Activated naive CD4-positive, alpha-beta T cell treated with anti-CD3 and anti-CD28 coated beads for 36 hours (primary cell): ENCODE measurements around the gene KLRF2. TPM values are rescaled to one million over a fixed set of nuclear protein-coding genes. Genes with fewer than 3 reads are reported as not detected.

Experiments
- CTCF ChIA-PET: fragments of 350-600 bp; sonication (Branson Sonifier 250); formaldehyde crosslinking; loops from one replicate; lab custom pipeline; 2021; ENCODE audit warnings: antibody characterized with exemption; lab: Charles Lee
- DNase-seq: peaks from one replicate; pipeline ENCODE4 v3.0.0-alpha.2; 2020
- H3K27ac Mint-ChIP-seq: one replicate; pipeline ENCODE4 v1.8.0; 2021; ENCODE audit warnings: mild to moderate bottlenecking, mixed read lengths
- H3K27me3 Mint-ChIP-seq: one replicate; pipeline ENCODE4 v1.8.0; 2021; ENCODE audit warnings: low read depth, mixed read lengths
- H3K36me3 Mint-ChIP-seq: one replicate; pipeline ENCODE4 v1.8.0; 2021; ENCODE audit warnings: low read depth, mixed read lengths
- H3K4me1 Mint-ChIP-seq: one replicate; pipeline ENCODE4 v1.8.0; 2021; ENCODE audit warnings: low read depth, mixed read lengths
- H3K4me3 Mint-ChIP-seq: one replicate; pipeline ENCODE4 v1.8.0; 2021; ENCODE audit warnings: mild to moderate bottlenecking, moderate library complexity, mixed read lengths
- H3K9me3 Mint-ChIP-seq: one replicate; pipeline ENCODE4 v1.8.0; 2021; ENCODE audit warnings: mixed read lengths
- intact Hi-C: fragments of 100-400 bp; cut with micrococcal nuclease; formaldehyde crosslinking; loops from one replicate; pipeline ENCODE4 v1.15.1; 2023
- total RNA-seq, 2 experiments: library from RNA; stranded (reverse); gene quantifications; one replicate each; pipeline ENCODE4 v1.2.3, GENCODE V29; 2021

KLRF2 gene
- total RNA-seq, 2 experiments from 2014 or later: not detected

DNA sequence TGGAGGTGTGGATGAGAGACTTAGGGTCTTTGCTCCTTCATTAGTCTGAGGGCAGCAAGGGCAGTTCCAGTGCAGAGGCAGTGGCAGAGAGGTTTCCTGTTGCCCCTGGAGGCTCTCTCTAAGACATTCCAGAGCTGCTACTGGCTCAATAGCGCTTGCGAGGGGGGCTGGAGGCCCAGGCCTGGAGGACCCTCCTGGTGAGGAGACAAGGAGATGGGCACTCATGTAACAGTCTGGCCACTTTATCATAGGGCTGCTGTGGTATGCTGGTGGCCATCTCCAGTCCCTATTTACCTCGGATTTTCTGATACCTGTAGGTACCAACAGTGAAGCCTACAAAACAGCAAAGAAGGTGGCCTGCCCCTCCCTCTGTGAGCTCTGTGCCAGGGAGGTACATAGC, 38.2 kb downstream of the KLRF2 start:
- no peak for DNase-seq
- Mint-ChIP-seq H3K9me3 (no peaks in the 10 kb centered on the region), H3K4me3 (no peak overlapping the region), H3K27ac (no peak overlapping the region), H3K4me1 (peaks cover 12% of the 10 kb centered on the region), H3K27me3 (no peaks in the 10 kb centered on the region), H3K36me3 (no peaks in the 10 kb centered on the region)
- CTCF ChIA-PET: interaction anchor here (0.8 to 1.7 kb wide), 4 partner anchors 24 to 121 kb away, joined by 3 to 9 read pairs (median 3); no protein-coding TSS in a partner anchor
- intact Hi-C loops: no loop called here

DNA sequence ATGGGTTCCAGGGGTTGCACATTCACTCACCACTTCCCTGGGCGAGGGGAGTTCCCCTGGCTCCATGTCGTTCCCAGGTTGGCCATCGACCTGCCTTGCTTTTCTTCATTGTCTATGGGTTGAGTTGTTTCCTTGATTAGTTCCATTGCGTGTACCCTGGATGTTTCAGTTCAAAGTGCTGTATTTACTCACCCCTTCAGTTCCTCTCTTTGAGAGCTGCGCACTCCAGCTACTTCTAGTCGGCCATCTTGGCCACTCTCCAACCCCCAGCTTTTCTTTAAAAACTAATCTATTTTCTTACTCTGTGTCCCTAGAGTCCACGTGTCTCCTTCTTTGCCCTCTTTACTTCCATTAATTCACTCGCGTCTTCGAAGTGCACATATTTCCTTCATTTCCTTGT, 39.2 kb downstream of the KLRF2 start:
- CTCF ChIA-PET: interaction anchor here (0.7 to 1.9 kb wide), 5 partner anchors 59 to 170 kb away, joined by 3 to 9 read pairs (median 5); no protein-coding TSS in a partner anchor
- Mint-ChIP-seq H3K36me3 (no peaks in the 10 kb centered on the region), H3K4me3 (no peak overlapping the region), H3K27ac (no peak overlapping the region), H3K27me3 (no peaks in the 10 kb centered on the region), H3K4me1 (peaks cover 12% of the 10 kb centered on the region), H3K9me3 (no peaks in the 10 kb centered on the region)
- DNase-seq: no peak
- intact Hi-C loops: no loop called here

DNA sequence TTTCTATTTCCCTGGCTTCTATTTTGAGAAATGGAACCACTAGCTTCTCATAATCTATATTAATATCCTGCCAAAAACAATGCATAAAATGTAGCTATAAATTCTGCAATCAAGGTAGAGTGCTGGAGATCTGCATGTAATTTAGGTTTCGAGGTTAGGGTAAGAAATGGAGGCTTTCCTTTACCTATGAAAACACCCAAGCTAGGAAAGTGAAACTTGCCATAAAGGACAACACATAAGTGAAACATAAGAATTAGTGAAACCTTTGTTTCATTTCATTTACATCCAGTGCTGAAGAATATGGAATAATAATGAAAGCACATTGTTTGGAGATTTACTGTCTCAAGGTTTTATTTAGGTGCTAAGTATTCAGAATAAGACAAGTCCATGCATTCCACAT, 41.1 kb downstream of the KLRF2 start:
- Mint-ChIP-seq H3K36me3 (no peaks in the 10 kb centered on the region), H3K9me3 (no peaks in the 10 kb centered on the region), H3K4me1 (peaks cover 17% of the 10 kb centered on the region), H3K27me3 (peaks cover 2% of the 10 kb centered on the region), H3K27ac (no peak overlapping the region), H3K4me3 (no peak overlapping the region)
- no peak for DNase-seq
- intact Hi-C loops: no loop called here
- CTCF ChIA-PET: interaction anchor here (1.2 to 1.9 kb wide), 8 partner anchors 13 to 172 kb away, joined by 3 to 9 read pairs (median 5); no protein-coding TSS in a partner anchor

DNA sequence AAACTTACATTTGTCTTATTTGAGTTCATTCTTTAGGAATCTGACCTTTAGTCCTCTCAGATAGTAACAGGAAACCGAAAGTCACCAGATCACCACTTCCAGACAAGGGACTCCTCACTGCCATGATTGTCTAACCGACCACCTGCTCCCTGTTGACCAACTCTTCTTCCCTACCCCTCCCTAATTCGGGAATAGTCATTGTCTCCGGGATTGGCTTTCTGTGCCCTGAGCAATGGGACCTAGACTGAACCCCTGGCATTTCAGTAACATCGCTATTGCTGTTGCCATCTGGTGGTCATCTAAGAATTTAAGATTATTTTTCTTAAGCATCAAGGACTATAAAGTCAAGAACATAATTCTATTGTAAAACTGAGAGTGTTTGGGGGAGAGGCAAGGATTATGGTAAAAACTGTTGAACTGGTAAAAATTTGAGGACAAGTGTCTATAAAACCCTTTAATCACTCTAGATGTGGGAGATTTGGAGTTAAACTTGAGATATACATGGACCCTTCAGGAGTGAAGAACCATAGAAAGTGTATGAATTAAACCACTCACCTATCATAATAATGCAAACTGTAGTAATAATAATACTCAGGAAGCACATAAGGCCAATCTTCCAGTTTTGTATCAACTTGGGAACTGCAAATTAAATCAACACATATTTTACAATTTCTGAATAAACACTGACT, 44.6 kb downstream of the KLRF2 start:
- intact Hi-C loops: loop anchor here (1.0 to 5.0 kb wide), 4 partner anchors 59 to 176 kb away; partner anchors contain the start of gene CLEC2B
- Mint-ChIP-seq H3K4me3 (peak overlapping the region; percentile 57), H3K27ac (peak overlapping the region; percentile 66), H3K9me3 (no peaks in the 10 kb centered on the region), H3K36me3 (no peaks in the 10 kb centered on the region), H3K27me3 (peaks cover 2% of the 10 kb centered on the region), H3K4me1 (peaks cover 21% of the 10 kb centered on the region)
- CTCF ChIA-PET: interaction anchor here (0.7 to 5.5 kb wide), 9 partner anchors 14 to 183 kb away, joined by 3 to 53 read pairs (median 4); no protein-coding TSS in a partner anchor
- peak; percentile 9 for DNase-seq

DNA sequence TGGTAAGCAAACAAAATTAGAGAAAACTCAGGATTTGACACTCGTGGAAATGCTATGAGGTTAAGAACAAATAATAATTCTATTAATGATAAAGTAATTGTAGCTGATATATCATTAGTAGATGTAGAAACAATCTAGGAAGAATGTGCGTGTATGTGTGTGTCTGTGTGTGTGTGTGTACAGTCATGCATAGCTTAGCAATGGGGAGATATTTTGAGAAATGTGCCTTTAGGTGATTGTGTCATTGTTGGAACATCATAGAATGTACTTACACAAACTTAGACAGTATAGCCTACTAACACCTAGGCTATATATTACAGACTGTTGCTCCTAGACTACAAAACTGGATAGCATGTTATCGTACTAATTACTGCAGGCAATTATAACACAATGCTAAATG, 45.6 kb downstream of the KLRF2 start:
- Mint-ChIP-seq H3K36me3 (no peaks in the 10 kb centered on the region), H3K27me3 (peaks cover 2% of the 10 kb centered on the region)
- intact Hi-C loops: loop anchor here (1.0 to 5.0 kb wide), 3 partner anchors 60 to 130 kb away; partner anchors contain the start of gene CLEC2B

DNA sequence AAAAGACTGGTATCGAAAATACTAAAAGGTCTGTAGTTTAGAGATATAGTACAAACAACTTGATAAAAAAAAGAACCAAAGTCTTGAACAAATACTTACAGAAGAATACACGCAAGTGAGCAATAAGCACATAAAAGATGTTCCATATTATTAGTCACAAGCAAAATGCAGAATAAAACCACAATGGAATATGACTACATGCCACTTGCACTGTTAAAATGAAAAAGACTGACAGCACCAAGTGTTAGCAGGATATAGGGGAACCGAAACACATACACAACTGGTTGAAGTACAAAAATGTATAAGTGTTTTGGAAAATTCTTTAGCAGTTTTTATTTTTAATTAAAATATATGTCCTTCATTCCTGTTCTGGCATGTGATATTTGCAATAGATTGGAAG, 47.3 kb downstream of the KLRF2 start:
- peaks cover 9% of the 10 kb centered on the region for H3K4me1 Mint-ChIP-seq
- DNase-seq: no peak
- CTCF ChIA-PET: interaction anchor here (0.6 to 5.5 kb wide), 4 partner anchors 11 to 186 kb away, joined by 3 to 53 read pairs (median 3); no protein-coding TSS in a partner anchor
- H3K36me3 Mint-ChIP-seq: no peaks in the 10 kb centered on the region
- no peak overlapping the region for H3K4me3 Mint-ChIP-seq
- peaks cover 2% of the 10 kb centered on the region for H3K27me3 Mint-ChIP-seq
- H3K27ac Mint-ChIP-seq: no peak overlapping the region
- H3K9me3 Mint-ChIP-seq: no peaks in the 10 kb centered on the region
- intact Hi-C loops: loop anchor here (5.0 kb wide), 2 partner anchors 61 to 131 kb away; partner anchors contain the start of gene CLEC2B

More for the DNA sequence above, 45.6 kb downstream of the KLRF2 start:
- H3K9me3 Mint-ChIP-seq: no peaks in the 10 kb centered on the region
- no peak for DNase-seq
- H3K4me3 Mint-ChIP-seq: no peak overlapping the region
- H3K4me1 Mint-ChIP-seq: peaks cover 21% of the 10 kb centered on the region
- H3K27ac Mint-ChIP-seq: no peak overlapping the region
- CTCF ChIA-PET: interaction anchor here (0.6 to 5.5 kb wide), 6 partner anchors 44 to 213 kb away, joined by 3 to 53 read pairs (median 4); partner anchors contain the start of genes CLEC12A and CLEC7A

DNA sequence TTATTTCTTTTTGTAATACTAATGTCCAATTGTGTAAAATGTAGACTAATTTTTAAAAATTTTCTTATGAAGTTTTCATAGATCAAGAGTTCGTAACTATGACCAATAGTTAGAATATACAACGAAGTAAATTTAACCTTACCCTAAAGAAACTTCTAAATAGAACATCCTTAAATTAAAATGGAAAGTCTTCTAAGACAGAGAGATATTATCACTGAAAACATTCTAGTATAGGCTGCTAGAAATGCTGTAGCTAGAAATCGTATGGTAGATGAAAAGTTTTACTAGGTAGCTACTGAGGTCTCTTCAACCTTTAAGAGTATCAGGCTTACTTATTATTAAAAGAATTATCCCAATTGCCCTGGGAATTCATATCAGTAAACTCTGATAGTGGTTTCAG, 50.0 kb downstream of the KLRF2 start:
- H3K27ac Mint-ChIP-seq: no peak overlapping the region

DNA sequence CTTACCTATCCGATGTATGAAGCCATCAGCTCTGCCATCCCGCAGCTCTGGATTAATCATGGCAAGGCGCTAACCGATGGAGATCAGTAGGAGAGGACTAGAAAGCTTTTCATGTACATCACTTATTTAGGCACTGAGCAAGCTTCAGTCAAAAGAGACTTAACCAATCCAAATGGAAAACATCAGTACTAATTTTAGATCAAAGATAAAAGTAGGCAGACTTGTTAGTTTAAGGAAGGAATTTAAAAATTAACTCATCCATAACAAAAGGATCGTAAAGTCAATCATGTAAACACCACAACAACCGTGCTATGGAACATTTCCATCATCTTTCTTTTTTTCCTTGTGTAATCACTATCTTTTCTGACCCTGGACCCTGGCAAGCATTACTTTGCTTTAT, 51.0 kb downstream of the KLRF2 start, which contains the start of gene CLEC2A:
CLEC2A (minus strand) TSS at position 101 of the 400 bp plus-strand sequence; CDS start at position 60, 41 bp downstream.
- Mint-ChIP-seq H3K27ac (no peak within 1 kb of the TSS), H3K4me3 (no peak within 1 kb of the TSS), H3K27me3 (no peaks in the 10 kb centered on the region), H3K9me3 (no peaks in the 10 kb centered on the region), H3K36me3 (no peaks in the 10 kb centered on the region), H3K4me1 (peaks cover 4% of the 10 kb centered on the region)
- intact Hi-C loops: no loop called here
- CTCF ChIA-PET: interaction anchor here (0.9 to 1.3 kb wide), 2 partner anchors 12 to 78 kb away, joined by 3 to 4 read pairs; partner anchors contain the start of gene CLEC12B
- DNase-seq: no peak

More for the DNA sequence above, 50.0 kb downstream of the KLRF2 start:
- no peak for DNase-seq
- CTCF ChIA-PET: interaction anchor here (0.7 to 1.3 kb wide), 5 partner anchors 9 to 221 kb away, joined by 3 to 6 read pairs (median 4); partner anchors contain the start of gene CLEC12B
- Mint-ChIP-seq H3K9me3 (no peaks in the 10 kb centered on the region), H3K4me3 (no peak overlapping the region), H3K27me3 (peaks cover 2% of the 10 kb centered on the region), H3K36me3 (no peaks in the 10 kb centered on the region), H3K4me1 (peaks cover 4% of the 10 kb centered on the region)
- intact Hi-C loops: no loop called here

DNA sequence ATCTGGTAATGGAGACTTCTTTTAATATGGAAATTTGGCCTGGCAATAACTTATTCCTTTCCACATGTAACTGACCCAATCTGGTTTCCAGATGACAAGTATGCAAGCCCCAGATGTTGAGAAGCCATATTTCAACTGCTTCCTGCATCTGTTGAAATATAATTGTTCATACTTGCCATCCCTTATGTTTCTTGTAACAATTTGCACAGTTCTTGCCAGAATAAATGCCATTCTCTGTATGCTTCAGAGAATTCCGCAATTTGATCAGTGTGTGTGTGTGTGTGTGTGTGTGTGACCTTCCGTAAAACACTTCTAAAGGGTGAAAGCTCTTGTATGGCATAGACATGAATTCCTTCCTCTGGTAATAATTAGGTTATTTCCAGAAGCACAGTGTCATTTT, 52.7 kb downstream of the KLRF2 start:
- intact Hi-C loops: no loop called here
- Mint-ChIP-seq H3K4me1 (no peaks in the 10 kb centered on the region), H3K27me3 (no peaks in the 10 kb centered on the region), H3K4me3 (no peak overlapping the region), H3K36me3 (no peaks in the 10 kb centered on the region), H3K27ac (no peak overlapping the region), H3K9me3 (no peaks in the 10 kb centered on the region)
- DNase-seq: no peak
- CTCF ChIA-PET: interaction anchor here (0.6 to 1.5 kb wide), 2 partner anchors 33 to 120 kb away, joined by 3 read pairs; no protein-coding TSS in a partner anchor

DNA sequence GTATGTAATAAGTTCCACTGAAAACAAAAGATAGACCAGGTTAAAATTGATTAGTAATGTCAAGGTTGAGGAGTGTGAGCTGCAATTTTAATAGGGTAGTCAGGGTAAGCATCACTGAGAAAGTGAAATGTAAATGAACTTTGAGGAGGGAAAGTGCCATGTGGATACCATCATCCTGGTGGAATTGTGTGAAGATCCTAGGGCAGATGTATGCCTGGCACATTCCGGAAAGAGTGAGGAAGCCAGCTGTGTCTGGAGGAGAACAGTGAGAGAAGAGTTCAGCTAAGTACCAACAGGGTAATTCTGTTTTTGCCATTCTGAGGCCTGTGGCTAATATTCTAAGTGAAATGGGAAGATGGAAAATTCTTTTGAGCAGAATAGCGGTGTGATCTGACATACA, 53.7 kb downstream of the KLRF2 start:
- H3K27me3 Mint-ChIP-seq: no peaks in the 10 kb centered on the region
- intact Hi-C loops: no loop called here
- H3K9me3 Mint-ChIP-seq: no peaks in the 10 kb centered on the region
- DNase-seq: no peak
- H3K27ac Mint-ChIP-seq: no peak overlapping the region
- CTCF ChIA-PET: interaction anchor here (0.6 kb wide), 1 partner anchor 100 kb away, joined by 3 read pairs; no protein-coding TSS in a partner anchor
- H3K36me3 Mint-ChIP-seq: no peaks in the 10 kb centered on the region
- H3K4me1 Mint-ChIP-seq: no peaks in the 10 kb centered on the region
- H3K4me3 Mint-ChIP-seq: no peak overlapping the region

DNA sequence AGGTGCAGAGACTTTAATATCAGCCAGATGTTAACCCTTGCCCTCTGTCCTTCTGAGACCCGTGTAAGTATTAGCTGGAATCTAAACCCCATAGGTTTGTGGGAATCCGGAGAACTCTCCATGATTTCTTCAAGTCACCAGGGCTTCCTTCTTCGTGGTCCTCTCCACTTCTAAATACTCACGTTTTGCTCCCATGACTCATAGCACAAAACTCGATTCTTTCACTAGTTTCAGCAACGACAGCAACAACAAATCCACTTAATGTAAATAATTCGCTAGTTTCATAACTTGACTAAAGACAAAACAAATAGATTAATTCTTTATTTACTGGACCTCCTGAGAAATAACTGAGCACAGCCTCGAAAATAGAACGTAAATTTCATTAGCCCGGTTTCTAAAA, 55.3 kb downstream of the KLRF2 start:
- CTCF ChIA-PET: no interaction called here
- Mint-ChIP-seq H3K27me3 (no peaks in the 10 kb centered on the region), H3K27ac (no peak overlapping the region), H3K9me3 (no peaks in the 10 kb centered on the region), H3K4me3 (no peak overlapping the region), H3K36me3 (no peaks in the 10 kb centered on the region), H3K4me1 (peaks cover 7% of the 10 kb centered on the region)
- intact Hi-C loops: no loop called here
- no peak for DNase-seq

DNA sequence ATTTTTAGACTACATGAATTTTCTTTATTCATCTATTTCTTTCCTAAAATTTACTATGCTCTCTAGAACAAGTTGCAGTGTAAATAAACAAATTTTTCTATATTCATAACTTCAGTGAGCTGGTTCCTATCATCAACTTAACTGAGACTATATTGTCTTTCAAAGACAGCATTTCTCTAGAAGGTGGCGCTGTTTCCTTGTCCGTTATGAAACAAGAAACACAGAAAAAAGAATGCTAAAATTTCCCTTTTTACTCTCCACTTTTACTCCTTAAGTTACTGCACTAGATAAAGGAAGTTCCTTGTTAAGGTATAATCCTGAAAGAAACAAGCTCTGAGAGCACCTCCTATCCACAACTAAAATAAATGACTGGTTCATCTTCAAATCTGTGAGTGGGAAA, 59.1 kb downstream of the KLRF2 start:
- H3K27ac Mint-ChIP-seq: no peak overlapping the region
- peak; percentile 28 for DNase-seq
- no peaks in the 10 kb centered on the region for H3K27me3 Mint-ChIP-seq
- no peaks in the 10 kb centered on the region for H3K9me3 Mint-ChIP-seq
- H3K36me3 Mint-ChIP-seq: no peaks in the 10 kb centered on the region
- CTCF ChIA-PET: interaction anchor here (0.7 to 2.6 kb wide), 22 partner anchors 8 to 256 kb away, joined by 3 to 17 read pairs (median 4); partner anchors contain the start of gene CLEC12B
- intact Hi-C loops: loop anchor here (1.0 to 10.0 kb wide), 5 partner anchors 69 to 698 kb away; partner anchors contain the start of gene MAGOHB
- H3K4me3 Mint-ChIP-seq: no peak overlapping the region
- peaks cover 23% of the 10 kb centered on the region for H3K4me1 Mint-ChIP-seq
